Fibroblast of peridontal ligament (primary cell): ENCODE data around the gene ZBTB38.

ENCODE experiments used
- DNase-seq: peaks from one replicate; pipeline ENCODE4 v3.0.0-alpha.2; 2010; ENCODE audit errors: extremely low read depth

ZBTB38 gene

GRCh38 chr3:141402476-141403171 lies 34.3 kb downstream of the ZBTB38 start:
- DNase-seq, result peak; percentile 68

GRCh38 chr3:141403576-141403975 lies 35.3 kb downstream of the ZBTB38 start:
- DNase-seq, result no peak

GRCh38 chr3:141405025-141405424 lies 36.7 kb downstream of the ZBTB38 start:
- DNase-seq, result peak; percentile 69

GRCh38 chr3:141405591-141405990 lies 37.3 kb downstream of the ZBTB38 start:
- peak; percentile 57 for DNase-seq

- no peak for DNase-seq
Observed at GRCh38 chr3:141406265-141406664, 38.0 kb downstream of the ZBTB38 start.

- DNase-seq, result peak; percentile 100
Observed at GRCh38 chr3:141407047-141407446, 38.7 kb downstream of the ZBTB38 start.

GRCh38 chr3:141407825-141408224 lies 39.5 kb downstream of the ZBTB38 start:
- DNase-seq, result no peak

- DNase-seq, result no peak
Observed at GRCh38 chr3:141408596-141408995, 40.3 kb downstream of the ZBTB38 start.

- DNase-seq, result no peak
Observed at GRCh38 chr3:141409940-141410241, 41.6 kb downstream of the ZBTB38 start.

GRCh38 chr3:141410408-141410807 lies 42.1 kb downstream of the ZBTB38 start:
- DNase-seq, result peak; percentile 46

GRCh38 chr3:141410846-141411245 lies 42.5 kb downstream of the ZBTB38 start:
- DNase-seq, result no peak

- DNase-seq, result peak; percentile 65
Observed at GRCh38 chr3:141411251-141411771, 43.0 kb downstream of the ZBTB38 start.

GRCh38 chr3:141412087-141412935 lies 44.0 kb downstream of the ZBTB38 start:
- DNase-seq, result peak; percentile 91

- DNase-seq, result peak; percentile 92
Observed at GRCh38 chr3:141412936-141413354, 44.6 kb downstream of the ZBTB38 start.

GRCh38 chr3:141413391-141413790 lies 45.1 kb downstream of the ZBTB38 start:
- DNase-seq, result no peak

- DNase-seq, result peak; percentile 47
Observed at GRCh38 chr3:141413801-141414689, 45.7 kb downstream of the ZBTB38 start.

GRCh38 chr3:141414800-141415462 lies 46.6 kb downstream of the ZBTB38 start:
- DNase-seq, result no peak

- DNase-seq, result no peak
Observed at GRCh38 chr3:141415953-141416352, 47.6 kb downstream of the ZBTB38 start.
